Panc1 (cell line): ENCODE results near the gene NUSAP1.

Experiments used
- CTCF ChIP-seq: fragments of 450-650 bp; IDR thresholded peaks from 2 replicates; pipeline ENCODE4 v1.5.1; 2017; ENCODE audit warnings: mild to moderate bottlenecking
- POLR2AphosphoS5 ChIP-seq: IDR thresholded peaks from 2 replicates; pipeline ENCODE4 v1.6.1; 2012; ENCODE audit warnings: mild to moderate bottlenecking, low read depth, low read length, moderate library complexity
- REST ChIP-seq, 2 experiments: IDR thresholded peaks; 2 replicates each; pipeline ENCODE4 v1.6.1; 2011 to 2012; ENCODE audit warnings: low read depth in 2 of 2, control low read depth in 1 of 2, low read length in 1 of 2, mild to moderate bottlenecking in 1 of 2, moderate library complexity in 1 of 2; ENCODE audit not compliant: insufficient read depth in 1 of 2
- SIN3A ChIP-seq: IDR thresholded peaks from 2 replicates; pipeline ENCODE4 v1.6.1; 2012; ENCODE audit warnings: low read depth, mild to moderate bottlenecking, low read length, moderate library complexity, borderline replicate concordance; ENCODE audit not compliant: insufficient read depth
- TCF7L2 ChIP-seq: IDR thresholded peaks from 2 replicates; pipeline ENCODE4 v1.6.1; 2011; ENCODE audit warnings: mild to moderate bottlenecking, low read depth, low read length, inconsistent platforms

GRCh38 chr15:41331281-41331680 lies 1.4 kb upstream of the NUSAP1 start:
- no peak for TF ChIP-seq CTCF
- TF ChIP-seq REST (IDR thresholded peaks at IDR 0.05; ENCODE audit: insufficient read depth in 1 of 2, low read depth in 2 of 2, low read length in 1 of 2), result no peak
- no peak for TF ChIP-seq TCF7L2
- TF ChIP-seq SIN3A, result no peak
- no peak for TF ChIP-seq POLR2AphosphoS5
